ENCODE measurements around the gene GNG2.

- no peak for TF ChIP-seq CTCF (conservative IDR thresholded peaks at IDR 0.05 in 1 of 2, IDR thresholded peaks at IDR 0.05 in 1 of 2; ENCODE audit: low read depth in 1 of 2, low read length in 2 of 2)
- TF ChIP-seq EZH2 (IDR thresholded peaks at IDR 0.05; ENCODE audit: low read length, missing control alignments), result no peak
Observed at GRCh38 chr14:51883232-51883631, 22.8 kb downstream of the GNG2 start.
